GM12801 (cell line): ENCODE results near the gene PLXNC1.

Experiments used
- TF ChIP-seq, protein P1 (sequence below): IDR thresholded peaks from one replicate; pipeline ENCODE4 v1.5.1; 2011; ENCODE audit warnings: control low read depth; ENCODE audit not compliant: insufficient read length; ENCODE audit errors: extremely low read depth

The PLXNC1 gene

GRCh38 chr12:94150240-94151121 lies 2.1 kb downstream of the PLXNC1 start:
- TF ChIP-seq, protein P1, sequence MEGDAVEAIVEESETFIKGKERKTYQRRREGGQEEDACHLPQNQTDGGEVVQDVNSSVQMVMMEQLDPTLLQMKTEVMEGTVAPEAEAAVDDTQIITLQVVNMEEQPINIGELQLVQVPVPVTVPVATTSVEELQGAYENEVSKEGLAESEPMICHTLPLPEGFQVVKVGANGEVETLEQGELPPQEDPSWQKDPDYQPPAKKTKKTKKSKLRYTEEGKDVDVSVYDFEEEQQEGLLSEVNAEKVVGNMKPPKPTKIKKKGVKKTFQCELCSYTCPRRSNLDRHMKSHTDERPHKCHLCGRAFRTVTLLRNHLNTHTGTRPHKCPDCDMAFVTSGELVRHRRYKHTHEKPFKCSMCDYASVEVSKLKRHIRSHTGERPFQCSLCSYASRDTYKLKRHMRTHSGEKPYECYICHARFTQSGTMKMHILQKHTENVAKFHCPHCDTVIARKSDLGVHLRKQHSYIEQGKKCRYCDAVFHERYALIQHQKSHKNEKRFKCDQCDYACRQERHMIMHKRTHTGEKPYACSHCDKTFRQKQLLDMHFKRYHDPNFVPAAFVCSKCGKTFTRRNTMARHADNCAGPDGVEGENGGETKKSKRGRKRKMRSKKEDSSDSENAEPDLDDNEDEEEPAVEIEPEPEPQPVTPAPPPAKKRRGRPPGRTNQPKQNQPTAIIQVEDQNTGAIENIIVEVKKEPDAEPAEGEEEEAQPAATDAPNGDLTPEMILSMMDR, result no peak

DNA sequence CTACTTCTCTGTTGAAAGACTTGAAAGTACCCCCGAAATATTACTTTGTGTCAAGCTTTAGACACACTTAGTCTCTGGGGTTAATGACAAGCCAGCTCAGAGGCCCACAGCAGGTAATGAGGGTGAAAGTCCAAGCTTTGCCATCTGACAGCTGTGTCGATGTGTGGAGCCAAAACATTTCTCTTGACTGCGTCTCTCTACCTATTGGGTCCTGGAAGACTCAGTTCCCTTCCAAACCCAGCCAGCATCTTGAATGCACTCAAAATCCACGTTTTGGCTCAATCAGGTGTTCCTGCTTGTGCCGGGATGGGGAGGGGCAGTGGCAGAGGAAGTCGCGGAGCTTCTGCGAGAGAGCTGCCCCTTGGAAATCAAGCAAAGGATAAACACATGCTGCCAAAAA lies 3.2 kb downstream of the PLXNC1 start:
- TF ChIP-seq, protein P1, result no peak

- TF ChIP-seq, protein P1, result no peak
Observed at GRCh38 chr12:94152292-94153078, 4.1 kb downstream of the PLXNC1 start.

DNA sequence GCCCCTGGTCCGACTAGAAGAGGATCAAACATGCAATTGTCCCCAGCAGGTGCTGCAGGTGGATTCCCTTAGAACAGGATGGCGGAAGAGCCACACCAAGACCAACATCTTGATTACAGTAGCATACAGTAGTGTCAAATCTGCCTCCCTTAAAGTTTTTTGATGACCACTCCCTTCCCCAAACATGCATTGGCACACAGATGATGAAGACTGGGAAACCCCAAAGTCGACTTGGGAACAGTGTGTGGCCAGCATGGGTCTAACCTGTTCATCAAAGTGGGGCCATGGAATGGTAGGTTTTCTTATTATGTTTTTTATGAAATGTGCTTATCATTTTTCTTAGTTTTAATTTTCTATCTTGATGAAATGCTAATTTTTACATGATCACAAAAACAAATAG lies 8.8 kb downstream of the PLXNC1 start:
- TF ChIP-seq, protein P1, result no peak

GRCh38 chr12:94157981-94158411 lies 9.6 kb downstream of the PLXNC1 start:
- TF ChIP-seq, protein P1, result no peak

GRCh38 chr12:94158666-94159065 lies 10.3 kb downstream of the PLXNC1 start:
- TF ChIP-seq, protein P1, result no peak

- TF ChIP-seq, protein P1, result no peak
Observed at GRCh38 chr12:94162108-94162507, 13.7 kb downstream of the PLXNC1 start.
